MM.1S (cell line): Measurements from ENCODE around the gene DGKG.

ENCODE experiments used
- EZH2phosphoT487 ChIP-seq: fragments of 300-600 bp; sonication (generic); IDR thresholded peaks from 2 replicates; pipeline ENCODE4 v1.6.1; 2018; ENCODE audit warnings: antibody characterized with exemption, low read length
- TF ChIP-seq, protein P1 (sequence below): fragments of 300-600 bp; sonication (generic); IDR thresholded peaks from 2 replicates; pipeline ENCODE4 v1.5.1; 2016; ENCODE audit warnings: antibody characterized with exemption, low read length, mixed read lengths

DNA sequence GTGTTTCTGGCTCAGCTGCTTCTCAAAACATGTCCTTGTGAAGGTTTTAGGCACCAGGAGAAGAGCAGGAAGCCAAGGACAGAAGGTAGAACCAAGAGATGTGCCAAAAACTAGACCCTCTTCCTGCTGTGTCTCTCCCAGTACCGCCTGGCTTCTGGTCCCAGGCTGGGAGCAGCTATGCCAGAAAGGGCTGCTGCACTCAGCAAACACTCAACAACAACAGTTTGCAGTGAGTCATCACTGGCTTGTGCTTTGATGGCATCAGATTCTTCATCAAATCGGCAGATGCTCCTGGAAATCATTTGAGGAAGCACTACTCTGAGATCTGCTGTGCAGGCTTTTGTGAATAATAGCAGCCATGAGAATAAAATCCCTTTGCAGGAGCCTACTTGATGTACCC, 63.2 kb downstream of the DGKG start:
- TF ChIP-seq, protein P1, sequence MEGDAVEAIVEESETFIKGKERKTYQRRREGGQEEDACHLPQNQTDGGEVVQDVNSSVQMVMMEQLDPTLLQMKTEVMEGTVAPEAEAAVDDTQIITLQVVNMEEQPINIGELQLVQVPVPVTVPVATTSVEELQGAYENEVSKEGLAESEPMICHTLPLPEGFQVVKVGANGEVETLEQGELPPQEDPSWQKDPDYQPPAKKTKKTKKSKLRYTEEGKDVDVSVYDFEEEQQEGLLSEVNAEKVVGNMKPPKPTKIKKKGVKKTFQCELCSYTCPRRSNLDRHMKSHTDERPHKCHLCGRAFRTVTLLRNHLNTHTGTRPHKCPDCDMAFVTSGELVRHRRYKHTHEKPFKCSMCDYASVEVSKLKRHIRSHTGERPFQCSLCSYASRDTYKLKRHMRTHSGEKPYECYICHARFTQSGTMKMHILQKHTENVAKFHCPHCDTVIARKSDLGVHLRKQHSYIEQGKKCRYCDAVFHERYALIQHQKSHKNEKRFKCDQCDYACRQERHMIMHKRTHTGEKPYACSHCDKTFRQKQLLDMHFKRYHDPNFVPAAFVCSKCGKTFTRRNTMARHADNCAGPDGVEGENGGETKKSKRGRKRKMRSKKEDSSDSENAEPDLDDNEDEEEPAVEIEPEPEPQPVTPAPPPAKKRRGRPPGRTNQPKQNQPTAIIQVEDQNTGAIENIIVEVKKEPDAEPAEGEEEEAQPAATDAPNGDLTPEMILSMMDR, result no peak
- TF ChIP-seq EZH2phosphoT487, result no peak
